ENCODE results near the gene UQCC5.

UQCC5 gene

GRCh38 chr3:52504977-52505376 lies 31.4 kb upstream of the UQCC5 start:
- no peak for DNase-seq

- no peak for DNase-seq
Observed at GRCh38 chr3:52506266-52506966, 30.0 kb upstream of the UQCC5 start.

GRCh38 chr3:52507359-52507758 lies 29.0 kb upstream of the UQCC5 start:
- DNase-seq = no peak

DNA sequence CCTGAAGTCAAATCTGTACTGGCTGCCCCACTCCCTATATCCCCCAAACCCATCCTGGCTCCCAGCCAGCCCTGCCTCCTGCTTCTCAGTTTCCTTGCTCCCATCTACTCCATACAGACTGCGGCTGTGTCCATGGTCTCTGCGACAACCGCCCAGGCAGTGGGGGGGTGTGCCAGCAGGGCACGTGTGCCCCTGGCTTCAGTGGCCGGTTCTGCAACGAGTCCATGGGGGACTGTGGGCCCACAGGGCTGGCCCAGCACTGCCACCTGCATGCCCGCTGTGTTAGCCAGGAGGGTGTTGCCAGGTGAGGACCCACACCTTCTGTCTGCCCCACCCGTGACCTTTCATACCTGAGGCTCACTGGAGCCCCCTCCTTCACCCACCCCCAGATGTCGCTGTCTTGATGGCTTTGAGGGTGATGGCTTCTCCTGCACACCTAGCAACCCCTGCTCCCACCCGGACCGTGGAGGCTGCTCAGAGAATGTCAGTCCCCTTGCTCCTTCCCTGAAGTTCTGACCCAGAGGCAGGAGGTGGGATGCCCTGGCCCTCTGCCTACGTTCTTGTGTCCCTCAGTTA lies 26.6 kb upstream of the UQCC5 start:
- DNase-seq = no peak

DNA sequence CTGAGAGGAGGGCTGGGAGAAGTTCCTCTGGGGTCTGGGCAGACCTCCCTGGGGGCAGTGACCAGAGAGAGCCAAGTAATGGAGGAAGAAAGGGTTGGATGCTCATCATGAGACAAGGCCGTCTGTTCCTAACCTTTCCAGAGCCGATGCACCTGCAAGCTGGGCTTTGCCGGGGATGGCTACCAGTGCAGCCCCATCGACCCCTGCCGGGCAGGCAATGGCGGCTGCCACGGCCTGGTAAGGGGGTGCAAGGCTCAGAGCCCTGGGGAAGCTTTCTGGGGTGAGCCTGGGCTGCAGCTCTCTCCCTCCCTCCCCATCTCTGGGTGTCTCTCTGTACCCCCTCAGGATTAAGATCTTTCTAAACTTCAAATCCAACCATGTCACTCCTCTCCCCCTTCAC lies 24.9 kb upstream of the UQCC5 start:
- DNase-seq = no peak

DNA sequence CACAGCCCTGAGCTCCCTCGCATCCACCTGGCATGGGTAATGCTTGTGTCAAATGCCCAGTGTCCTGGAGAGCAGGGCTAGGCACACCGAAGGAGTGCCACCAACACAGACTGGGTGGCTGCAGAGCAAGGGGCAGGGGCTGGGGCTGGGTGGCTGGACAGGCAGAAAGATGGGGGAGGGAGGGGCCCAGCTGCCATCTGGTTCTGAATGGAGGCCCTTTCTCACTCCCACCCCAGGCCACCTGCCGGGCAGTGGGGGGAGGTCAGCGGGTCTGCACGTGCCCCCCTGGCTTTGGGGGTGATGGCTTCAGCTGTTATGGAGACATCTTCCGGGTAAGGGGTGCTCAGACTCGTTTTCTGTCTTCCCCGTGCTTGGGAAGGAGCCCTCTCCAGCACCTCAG lies 24.3 kb upstream of the UQCC5 start:
- DNase-seq = no peak

DNA sequence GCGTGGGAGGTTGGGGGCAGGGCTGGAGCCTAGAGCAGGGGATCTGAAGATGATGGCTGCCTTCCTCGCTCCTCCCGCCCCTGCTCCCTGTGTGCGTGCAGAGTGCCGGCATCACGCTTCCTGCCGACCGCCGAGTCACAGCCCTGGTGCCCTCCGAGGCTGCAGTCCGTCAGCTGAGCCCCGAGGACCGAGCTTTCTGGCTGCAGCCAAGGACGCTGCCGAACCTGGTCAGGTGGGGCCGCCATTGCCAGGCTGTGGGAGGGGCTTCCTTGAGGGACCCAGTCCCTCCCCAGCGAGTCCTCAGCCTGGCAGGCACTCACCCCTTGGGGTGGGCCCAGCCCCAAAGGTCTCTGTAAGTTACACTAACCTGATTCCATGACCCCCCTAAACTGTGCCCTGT lies 23.7 kb upstream of the UQCC5 start:
- no peak for DNase-seq

DNA sequence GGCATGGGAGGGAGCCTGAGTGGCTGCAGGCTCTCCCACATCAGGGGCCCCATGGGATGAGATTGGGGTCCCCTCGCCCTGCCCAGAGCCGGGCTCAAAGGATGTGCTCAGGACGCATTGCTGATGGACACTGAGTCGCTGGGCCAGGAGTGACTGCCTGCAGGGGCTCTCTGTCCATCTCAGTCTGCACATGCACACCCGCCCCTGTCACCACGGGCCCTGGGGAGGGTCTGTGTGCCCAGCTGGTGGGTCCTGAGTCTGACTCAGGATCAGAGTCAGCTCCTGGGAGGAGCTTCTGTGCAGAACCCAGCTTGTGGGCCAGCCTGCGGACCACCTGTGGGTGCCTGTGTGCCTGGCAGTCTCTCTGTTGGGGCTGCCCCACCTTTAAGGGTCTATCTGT lies 23.1 kb upstream of the UQCC5 start:
- no peak for DNase-seq

DNA sequence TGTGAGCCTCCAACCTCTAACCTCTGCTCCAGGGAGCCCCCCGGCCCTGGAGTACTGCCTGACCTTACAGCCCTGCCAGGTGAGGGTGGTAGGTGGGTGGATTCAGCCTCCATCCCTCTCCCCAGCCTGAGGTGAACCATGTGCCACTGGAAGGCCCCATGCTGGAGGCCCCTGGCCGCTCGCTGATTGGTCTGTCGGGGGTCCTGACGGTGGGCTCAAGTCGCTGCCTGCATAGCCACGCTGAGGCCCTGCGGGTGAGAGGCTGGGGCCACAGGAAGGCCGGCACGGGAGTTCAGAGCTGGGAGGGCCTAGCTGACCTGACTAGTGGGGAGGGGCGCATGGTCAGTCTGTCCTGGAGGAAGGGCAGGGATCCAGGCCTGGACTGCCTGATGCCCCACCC lies 21.8 kb upstream of the UQCC5 start:
- no peak for DNase-seq

GRCh38 chr3:52515192-52515591 lies 21.2 kb upstream of the UQCC5 start:
- no peak for DNase-seq

GRCh38 chr3:52516509-52517195 lies 19.8 kb upstream of the UQCC5 start:
- DNase-seq = no peak

DNA sequence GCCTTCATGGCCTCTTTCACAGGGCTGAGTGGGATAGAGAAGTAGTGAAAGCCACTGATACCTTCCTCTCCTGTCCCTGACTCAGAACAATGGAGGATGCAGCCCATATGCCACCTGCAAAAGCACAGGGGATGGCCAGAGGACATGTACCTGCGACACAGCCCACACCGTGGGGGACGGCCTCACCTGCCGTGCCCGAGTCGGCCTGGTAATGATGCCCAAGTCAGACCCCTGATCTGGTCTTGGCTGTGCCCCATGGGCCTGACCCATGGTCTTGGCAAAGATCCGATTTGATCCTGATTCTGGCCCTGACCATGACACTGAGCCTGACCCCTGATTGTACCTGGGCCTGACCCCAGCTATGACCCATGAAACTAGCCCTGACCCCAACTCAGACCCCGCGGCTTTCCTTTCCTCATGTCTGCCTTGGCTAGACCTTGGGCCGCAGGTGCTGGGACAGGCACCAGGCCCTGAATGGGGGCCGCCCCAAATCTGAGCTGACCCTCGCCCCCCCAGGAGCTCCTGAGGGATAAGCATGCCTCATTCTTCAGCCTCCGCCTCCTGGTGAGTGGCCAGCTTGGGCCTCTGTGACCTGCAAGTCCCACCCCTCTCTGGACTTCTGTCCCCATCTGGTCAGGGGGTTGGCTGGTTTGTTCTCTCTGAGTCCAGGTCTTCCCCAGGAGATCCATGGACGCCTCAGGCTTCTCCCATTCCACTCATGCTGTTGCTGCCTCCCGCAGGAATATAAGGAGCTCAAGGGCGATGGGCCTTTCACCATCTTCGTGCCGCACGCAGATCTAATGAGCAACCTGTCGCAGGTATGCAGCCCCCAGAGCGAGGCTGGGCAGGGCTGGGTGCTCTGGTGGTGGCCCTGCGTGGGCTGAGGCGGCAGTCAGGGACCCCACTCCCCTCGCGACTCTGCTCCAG lies 18.3 kb upstream of the UQCC5 start:
- no peak for DNase-seq

- no peak for DNase-seq
Observed at GRCh38 chr3:52518723-52519444, 17.5 kb upstream of the UQCC5 start.

GRCh38 chr3:52519445-52520140 lies 16.8 kb upstream of the UQCC5 start:
- no peak for DNase-seq

DNA sequence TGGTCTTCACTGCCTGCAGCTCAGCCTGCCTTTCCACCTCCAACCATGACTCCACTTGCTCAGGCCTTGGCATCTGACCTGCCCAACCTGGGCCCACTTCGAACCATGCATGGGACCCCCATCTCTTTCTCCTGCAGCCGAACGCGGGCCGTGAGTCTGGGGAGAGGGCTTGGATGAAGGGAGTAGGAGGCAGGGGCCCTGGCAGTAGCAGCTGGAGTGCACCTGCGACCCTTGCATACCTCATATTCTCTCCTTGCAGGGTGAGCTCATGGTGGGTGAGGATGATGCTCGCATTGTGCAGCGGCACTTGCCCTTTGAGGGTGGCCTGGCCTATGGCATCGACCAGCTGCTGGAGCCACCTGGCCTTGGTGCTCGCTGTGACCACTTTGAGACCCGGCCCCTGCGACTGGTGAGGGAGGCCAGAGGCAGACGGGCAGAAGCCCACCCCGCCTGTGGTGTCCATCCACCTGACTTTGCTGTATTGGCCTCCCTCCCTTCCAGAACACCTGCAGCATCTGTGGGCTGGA lies 16.2 kb upstream of the UQCC5 start:
- no peak for DNase-seq

GRCh38 chr3:52520716-52521487 lies 15.5 kb upstream of the UQCC5 start:
- no peak for DNase-seq

GRCh38 chr3:52521488-52521824 lies 14.9 kb upstream of the UQCC5 start:
- DNase-seq = no peak

DNA sequence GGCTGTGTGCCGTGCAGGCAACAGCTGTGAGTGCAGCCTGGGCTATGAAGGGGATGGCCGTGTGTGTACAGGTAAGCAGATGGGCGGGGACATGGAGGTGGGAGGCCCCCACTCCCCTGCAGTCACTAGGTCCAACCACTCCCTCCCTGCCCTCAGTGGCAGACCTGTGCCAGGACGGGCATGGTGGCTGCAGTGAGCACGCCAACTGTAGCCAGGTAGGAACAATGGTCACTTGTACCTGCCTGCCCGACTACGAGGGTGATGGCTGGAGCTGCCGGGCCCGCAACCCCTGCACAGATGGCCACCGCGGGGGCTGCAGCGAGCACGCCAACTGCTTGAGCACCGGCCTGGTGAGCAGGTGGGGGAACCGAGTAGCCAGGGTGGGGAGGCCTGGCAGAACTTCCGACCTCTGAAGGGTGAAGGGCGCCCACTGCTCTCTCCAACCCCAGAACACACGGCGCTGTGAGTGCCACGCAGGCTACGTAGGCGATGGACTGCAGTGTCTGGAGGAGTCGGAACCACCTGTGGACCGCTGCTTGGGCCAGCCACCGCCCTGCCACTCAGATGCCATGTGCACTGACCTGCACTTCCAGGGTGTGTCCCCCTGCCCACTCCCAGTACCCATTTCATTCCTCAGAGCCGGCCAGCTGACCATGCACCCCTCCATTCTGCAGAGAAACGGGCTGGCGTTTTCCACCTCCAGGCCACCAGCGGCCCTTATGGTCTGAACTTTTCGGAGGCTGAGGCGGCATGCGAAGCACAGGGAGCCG lies 14.3 kb upstream of the UQCC5 start:
- DNase-seq = no peak

GRCh38 chr3:52522651-52523251 lies 13.7 kb upstream of the UQCC5 start:
- DNase-seq = no peak
